Activated naive CD4-positive, alpha-beta T cell (primary cell): ENCODE data around the gene CCDC6.

Source experiments
- DNase-seq, 4 experiments: peaks; one replicate each; lab custom pipeline; 2025; lab: John Stamatoyannopoulos, UW

Gene CCDC6

DNA sequence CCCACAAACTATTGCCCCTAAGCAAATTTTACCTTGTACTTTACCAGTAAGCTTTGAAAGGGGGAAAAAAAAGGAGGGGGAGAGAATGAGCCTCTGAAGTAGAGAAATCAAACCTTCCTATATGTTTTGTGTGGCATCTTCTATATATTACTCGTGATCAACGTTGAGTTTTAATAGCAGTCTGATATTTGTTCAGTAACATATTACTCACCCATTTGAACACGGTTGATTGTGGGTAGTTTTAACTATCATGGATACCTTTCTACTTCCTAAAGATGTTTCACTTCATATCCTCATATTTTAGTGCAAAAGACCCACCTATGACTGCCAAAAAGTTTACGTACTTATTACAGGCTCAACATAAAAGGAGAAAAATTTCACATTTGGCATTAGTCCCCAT lies 54.5 kb downstream of the CCDC6 start:
- no peak for DNase-seq

DNA sequence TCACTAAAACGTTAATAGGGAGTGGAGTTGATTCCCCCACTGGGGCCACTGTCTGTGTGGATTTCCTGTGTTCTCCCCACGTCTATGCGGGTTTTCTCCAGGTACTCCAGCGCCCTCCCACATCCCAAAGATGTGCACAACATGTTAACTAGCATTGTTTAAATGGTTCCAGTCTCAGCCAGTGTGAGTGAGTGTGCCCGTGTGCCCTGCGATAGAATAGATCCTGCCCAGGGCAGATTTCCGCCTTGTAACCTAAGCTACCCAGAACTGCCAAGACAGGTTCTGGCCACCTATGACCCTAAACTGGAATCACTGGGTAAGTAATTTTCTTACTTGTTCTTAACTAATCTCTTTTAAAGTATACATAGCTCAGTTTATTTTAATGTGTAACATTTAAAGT lies 58.5 kb downstream of the CCDC6 start:
- DNase-seq: no peak

DNA sequence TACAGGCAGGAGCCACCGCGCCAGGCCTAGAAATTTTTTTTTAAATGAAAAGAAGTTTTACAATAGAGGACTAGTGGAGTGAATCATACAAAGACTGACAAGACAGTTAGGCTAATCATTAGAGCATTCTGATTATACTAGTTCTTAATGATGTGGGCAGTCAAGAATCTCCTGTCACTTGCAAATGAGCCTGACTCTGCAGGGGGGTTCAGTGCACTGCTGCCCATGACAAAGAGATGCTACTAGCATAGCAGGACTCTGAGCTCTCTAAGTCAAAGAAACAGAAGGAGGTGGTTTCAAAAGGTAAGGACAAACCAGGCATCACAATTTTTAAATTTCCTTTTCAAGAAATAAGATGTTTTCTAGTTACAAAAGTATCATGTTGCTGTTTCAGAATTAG lies 59.0 kb downstream of the CCDC6 start:
- DNase-seq: no peak

DNA sequence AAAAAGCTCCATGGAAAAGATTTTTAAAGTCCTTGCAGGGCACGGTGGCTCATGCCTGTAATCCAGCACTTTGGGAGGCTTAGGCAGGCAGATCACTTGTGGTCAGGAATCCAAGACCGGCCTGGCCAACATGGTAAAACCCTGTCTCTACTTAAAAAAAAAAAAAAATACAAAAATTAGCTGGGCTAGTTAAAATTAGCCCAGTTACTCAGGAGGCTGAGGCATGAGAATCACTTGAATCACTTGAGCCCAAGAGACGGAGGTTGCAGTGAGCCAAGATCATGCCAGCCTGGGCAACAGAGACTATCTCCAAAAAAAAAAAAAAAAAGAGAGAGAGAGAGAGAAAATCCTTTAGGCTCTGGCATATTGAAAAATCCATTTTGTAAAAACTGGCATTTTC lies 61.9 kb downstream of the CCDC6 start:
- no peak for DNase-seq

DNA sequence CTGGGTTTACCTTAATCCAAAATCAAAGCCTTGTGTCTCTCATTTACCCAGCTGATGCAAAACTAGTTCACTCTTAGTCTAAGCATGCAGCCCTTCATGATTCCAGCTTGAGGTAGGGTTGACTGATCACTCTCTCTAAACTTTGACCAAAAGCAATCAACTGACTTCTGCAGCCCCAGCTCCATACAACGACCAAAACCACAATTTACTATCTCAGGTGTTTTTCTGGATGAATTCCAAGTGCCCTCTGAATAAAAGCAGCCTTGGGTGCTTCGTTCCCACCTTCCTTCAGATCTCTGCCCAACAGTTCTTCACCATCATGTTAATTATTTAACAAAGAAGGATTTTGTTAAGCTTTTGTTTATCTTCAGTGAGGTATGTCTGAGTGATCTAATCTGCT lies 62.6 kb downstream of the CCDC6 start:
- DNase-seq: no peak

DNA sequence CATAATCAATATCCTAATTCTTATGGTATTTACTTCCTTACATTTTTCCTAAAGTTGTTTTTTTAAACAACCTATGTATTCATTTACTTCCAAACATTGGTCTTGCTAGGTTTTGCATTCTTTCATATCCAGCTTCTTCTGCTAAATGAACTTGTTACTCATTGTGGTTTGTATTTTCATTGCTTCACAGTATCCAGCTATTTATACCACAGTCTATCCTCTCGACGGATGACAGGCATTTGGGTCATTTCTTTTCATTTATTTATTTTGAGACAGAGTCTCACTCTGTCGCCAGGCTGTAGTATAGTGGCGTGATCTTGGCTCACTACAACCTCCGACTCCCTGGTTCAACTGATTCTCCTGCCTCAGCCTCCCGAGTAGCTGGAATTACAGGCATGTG lies 66.8 kb downstream of the CCDC6 start:
- DNase-seq: no peak

DNA sequence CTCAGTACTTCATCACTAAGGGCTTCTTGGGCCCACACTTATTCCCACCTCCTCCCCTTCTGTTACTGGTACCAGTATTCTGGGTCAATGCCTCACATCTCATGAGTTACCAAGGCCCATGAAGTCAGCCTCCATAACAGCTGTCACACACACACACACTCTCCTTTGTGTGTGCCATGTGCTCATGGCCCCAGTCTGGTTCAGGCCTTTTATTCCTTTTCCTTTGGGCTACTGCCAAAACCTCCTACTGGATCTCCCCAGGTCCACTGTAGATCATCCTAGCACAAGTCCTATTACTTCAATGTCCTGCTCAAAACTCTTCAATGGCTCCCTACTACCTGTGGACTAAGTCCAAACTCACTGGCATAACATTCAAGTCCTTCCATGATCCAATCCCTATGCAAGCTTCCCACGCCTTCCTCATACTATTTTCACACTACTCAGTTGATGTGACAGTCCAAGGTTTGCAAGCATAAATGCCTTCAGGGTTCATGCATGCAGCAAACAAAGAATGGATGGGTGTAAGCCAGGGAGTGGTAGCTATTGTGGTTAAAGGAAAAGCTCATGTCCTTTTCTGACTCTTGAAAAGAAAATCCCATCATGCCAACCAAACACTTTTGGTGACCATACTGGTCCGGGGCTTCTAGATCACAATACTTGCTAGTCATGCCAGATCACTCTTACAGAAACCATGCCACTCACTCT lies 68.1 kb downstream of the CCDC6 start:
- DNase-seq: no peak

DNA sequence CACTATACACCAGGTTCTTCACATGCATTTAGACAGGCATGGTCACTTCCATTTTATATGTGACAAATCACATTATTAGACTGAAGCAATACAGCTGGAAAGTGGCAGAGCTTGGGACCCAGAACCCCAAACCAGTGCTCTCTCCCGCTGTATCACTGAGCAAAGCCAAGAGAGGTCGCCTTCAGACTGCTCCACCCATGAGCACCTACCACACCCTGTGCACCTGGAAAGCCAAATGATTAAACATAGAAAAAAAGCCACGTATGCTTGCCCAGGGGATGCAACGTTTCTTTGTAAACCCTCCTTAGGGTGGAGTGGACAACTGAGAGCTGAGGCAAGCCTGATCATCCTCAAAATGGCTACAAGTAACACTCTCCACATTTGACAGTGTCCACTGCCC lies 72.5 kb downstream of the CCDC6 start:
- DNase-seq: no peak

DNA sequence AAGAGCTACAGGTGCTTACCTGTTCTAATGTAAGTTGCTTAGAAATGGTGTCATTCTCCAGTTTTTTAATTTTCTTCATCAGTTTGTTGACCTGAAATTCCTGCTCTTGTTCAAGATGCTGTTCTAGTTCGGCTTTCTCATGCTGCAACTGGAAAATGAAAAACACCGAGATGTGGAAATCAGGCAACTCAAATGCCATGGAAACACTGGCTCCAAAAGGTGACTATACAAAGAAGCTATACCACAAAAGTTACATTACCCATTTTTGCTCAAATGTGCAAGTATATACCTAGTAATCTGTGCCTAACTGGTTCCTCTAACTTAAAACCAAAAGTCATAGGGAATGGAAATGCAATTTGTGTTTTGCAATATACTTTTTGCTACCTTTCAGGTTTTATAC lies 73.8 kb downstream of the CCDC6 start:
- DNase-seq: no peak

DNA sequence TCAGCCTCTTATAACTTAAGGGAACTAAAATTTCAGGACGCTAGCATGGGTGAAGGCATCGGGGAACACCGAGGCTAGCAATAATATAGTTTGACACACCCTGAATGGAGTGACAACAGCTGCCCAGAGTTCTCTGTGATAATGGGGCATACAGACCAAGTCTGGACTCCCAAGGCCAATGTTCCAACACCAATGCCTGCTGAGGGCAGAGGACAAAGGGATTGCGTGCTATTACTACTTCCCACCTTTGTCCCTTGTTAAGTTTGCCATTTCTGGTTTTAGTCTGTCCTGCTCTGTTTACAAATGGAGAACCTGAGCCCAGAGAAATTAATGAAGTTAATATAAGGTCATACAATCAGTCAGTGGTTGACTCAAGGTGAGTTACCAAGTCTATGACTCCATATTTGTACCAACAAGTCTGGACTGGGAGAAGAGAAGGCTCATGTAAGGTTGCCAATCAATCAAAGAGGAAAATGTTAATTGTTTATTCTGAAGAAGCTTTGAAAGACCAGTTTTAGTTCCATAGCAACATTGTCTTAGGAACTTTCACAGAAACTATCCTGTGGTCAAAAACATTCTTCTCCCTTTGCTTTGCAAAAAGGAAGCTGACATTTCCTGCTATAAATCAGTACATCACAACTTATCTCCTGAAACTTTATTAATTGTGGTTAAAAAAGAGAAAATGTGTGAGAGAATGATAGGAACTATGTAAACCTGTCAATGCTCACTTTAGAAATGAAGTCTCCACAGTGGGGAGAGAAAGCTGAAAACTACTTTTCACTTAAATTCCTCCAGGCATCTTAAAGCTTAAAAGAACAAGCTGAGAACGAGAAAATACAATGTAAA lies 74.5 kb downstream of the CCDC6 start:
- no peak for DNase-seq

DNA sequence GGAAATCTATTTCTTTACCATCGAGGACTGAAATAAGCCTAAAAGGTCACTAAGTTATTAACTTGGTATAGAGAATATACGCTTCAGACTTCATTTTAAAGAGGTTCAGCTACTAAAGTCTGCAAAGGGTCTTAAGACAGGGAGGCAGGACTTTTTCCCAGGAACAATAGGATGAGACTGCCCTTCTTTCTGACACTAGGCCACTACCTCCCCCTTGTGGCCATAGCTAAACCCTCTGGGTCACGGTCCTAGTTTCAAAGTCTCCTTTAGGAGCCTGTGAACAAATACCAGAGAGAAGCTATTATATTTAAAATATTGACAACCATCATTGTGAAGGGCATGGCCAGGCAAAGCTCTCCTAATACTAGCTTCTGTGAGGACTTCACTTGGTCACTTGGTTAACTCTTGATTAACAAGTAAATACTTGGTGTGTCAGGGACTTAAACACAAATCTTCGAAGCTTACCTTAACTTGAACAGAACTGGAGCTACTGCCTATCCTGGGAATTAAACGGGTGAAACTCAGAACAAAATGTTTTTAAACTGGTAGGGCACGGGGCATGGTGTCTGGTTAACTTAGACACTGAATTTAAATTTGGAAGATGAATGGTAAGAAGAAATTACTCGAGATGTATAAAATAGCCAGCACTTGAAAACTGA lies 75.6 kb downstream of the CCDC6 start:
- DNase-seq: no peak

DNA sequence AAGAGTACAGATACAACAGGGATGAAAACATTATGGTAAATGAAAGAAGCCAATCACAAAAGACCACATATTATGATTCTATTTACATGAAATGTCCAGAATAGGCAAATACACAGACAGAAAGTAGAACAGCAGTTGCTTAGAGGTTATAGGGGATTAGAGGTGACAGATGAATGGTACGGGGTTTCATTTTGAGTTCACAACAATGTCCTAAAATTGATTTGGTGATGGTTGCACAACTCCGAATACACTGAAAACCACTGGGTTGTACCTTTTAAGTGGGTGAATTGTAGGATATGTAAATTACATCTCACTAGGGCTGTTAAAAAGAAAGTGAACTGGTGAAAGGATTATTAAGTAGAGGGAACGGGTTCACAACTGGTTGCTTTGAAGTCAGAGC lies 76.8 kb downstream of the CCDC6 start:
- no peak for DNase-seq

DNA sequence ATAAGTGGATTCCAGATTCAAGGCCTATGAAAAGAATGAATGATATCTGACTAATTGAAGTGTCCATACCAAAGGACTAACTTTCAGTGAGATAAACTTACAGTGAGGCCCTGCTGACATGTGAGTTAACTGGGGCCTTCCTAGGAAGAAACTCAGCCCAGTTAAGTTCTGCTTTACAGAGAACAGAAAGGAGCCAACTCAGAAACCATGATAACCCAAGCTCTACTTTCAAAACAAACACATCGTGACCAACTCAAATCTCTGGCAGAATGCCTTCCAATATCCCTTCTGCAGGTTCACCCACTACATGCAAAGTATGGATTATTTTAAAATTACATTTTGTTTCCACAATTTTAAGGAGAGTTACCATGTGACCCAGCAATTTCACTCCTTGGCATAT lies 77.3 kb downstream of the CCDC6 start:
- no peak for DNase-seq

DNA sequence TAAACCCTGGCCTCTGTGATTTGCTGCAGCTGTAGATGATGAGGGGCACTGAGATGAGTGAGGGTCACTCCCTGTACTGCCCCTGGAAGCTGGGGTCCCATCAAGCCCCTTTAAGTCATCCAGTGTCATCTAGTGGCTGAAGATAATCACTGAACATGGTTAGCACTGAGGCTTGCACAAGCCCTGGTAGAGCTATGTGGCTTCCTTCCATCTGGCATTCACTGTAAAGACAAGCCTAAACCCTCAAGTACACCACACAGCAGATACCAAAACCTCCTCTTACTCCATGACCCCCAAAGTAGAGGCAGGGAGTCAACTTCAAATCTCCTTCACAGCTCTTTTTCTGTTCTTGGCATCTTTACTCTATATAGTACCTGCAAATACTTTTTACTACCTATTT lies 80.4 kb downstream of the CCDC6 start:
- DNase-seq: no peak

DNA sequence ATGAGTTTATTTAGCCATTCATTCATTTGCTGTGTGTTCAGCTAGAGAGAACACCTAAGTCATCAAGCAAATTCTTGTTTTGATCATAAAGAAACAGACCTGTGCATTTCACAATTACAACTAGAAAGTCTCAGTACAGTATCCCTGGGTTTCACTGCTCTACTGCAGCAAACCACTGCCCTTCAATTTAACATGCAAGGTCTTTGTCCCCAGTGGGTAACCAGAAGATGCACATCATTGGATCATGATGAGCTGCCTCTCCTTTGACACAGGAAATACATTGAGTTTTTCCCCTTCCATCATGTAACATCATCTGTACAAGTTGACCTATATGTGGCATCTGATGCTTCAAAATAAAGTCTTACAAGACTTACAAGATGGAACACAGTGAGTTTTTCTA lies 82.6 kb downstream of the CCDC6 start:
- DNase-seq: no peak

DNA sequence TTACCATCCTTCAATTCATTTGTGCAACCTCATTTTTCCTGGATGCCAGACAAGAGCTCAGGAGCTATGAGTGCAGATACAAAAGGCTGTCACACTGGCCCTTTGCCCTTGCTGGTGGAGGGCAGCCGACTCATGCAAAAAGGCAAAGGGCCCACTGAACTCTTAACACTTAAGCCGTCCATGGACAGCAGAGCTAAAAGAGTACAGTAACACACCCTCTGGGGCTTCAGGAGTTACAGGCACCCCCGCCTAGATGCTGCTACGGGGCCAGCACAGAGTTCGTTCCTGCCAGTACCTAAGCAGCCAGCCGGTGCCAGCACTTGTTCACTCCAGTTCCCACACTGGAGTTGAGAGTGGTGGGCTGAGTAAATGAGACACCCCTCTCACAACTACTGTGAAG lies 83.2 kb downstream of the CCDC6 start:
- no peak for DNase-seq

DNA sequence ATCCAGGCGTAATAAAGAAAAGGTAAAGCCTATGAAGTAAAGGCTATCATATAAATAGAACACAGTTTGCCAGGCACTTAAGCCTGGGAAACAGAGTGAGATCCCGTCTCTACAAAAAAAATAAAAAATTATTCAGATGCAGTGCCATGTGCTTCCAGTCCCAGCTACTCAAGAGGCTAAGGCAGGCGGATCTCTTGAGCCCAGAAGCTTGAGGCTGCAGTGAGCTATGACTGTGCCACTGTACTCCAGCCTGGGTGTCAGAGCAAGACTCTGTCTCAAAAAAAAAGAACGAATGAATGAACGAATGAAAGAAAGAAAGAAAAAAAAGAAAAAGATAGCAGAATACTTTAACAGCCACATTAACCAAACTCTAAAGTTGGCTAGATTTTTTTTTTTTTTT lies 85.9 kb downstream of the CCDC6 start:
- DNase-seq: no peak

DNA sequence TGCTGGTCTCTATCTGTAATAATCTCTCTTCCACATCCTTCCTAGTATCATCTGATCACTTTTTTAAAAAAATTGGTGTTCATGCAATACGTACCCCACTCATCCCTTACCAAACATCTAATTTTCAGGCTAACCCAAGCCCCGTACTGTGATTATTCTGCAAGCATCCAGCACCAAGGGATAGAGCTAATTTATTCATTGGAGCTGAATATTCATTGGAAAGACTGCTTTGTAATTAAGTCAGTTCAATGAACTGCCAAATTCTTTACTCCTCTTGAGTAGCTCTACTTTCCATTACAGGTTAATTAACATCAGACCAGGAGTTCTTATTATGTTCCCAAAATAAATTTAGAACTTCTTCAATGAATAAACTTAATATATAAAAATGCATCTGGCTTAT lies 86.7 kb downstream of the CCDC6 start:
- DNase-seq: no peak

DNA sequence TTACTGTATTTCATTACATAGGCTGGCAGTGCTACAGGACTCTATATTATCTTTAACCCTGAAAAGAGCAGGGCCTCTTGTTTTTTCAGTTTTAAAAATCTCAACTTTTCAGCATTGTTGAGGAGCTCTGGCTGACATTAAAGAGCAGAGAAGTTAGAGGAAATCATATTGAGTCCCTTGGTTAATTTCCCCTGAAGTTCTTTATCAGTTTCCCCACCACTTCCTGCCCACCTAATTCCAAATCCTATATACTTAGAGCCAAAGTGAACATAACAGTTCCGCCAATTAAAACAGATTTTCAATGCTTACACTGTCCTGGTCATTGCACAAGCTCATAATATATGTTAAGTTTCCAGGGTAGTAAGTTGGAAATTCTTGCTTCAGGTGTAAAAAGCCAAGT lies 87.1 kb downstream of the CCDC6 start:
- DNase-seq: no peak

DNA sequence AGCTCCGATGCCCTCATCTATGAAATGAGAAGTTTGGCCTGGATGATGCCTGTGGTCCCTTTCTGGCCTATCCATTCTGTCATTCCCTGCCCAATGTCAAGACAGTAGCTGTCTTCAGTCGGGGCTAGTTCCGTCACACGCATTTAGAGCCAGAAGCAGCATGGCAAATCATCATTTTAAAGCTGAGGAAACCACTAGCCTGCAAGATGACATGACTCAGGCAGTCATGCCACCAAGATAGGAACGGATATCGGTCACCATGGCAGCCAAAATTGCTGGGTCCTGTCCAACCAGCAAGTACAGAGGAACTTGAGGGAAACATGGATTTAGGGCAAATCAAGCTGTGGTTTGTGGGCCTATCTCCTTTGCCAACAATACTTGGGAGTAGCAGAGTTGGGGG lies 88.6 kb downstream of the CCDC6 start:
- no peak for DNase-seq

DNA sequence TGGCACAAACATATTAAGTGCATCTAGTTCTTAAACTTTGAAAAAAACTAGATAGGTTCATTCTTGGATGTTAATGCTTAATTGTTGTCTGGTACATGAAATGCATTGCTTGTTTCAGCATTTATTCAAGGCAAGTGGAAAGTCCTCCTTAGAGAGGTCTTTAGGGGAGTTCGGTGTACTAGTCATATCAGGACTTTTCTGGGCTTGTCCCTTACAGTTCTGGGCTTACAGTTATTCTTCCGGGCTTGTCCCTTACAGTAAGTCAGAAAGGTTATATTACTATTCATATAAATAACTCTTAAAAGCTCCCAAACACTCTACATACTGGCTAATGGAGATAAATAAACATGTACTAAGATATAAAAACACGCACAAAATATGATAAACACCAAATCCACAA lies 91.5 kb downstream of the CCDC6 start:
- DNase-seq: no peak

DNA sequence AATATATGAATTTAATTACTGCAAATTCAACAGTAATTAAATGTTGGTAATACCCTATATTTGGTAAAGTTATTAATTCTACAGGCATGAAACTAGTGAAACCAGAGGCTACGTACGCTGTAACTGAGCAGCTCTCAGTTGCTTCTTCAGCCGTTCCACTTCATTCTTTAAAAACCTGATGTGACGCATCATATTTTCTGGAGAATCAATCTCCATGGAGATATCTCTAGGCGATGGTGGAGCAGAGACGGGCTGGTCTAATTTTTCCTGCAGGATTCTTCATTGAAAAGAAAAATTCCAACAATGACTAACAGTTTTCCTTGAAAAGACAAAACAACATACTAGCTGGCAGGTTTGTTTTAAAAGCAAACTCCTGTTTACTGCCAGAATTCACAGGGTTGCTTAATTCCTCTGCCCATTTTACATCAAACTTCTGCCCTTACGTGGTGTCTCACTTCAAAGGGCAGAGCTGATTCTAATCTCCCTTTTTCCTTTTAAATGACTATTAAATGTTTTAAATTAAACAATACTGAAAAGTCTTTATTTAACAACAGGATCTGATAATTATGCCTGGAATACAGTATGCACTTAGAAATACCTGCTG lies 93.7 kb downstream of the CCDC6 start:
- DNase-seq: no peak

DNA sequence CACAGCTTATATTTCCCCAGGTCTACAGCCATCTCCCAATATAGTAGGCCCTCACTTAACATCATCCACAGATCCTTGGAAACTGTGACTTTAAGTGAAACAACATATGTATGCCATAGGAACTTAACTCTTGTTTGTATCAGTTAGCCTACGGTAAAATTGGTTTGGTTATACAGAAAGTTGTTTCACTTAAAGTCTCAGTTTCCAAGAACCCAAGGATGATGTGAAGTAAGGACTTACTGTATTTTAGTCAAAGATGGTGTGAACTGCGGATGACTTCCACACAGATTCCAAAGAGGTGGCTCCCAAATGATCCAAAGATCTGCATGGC lies 96.7 kb downstream of the CCDC6 start:
- DNase-seq: no peak
